Cardiac muscle cell (in vitro differentiated cells and primary cell): ENCODE data around the gene BET1L. TPM values are rescaled to one million over a fixed set of nuclear protein-coding genes. Genes with fewer than 3 reads are reported as not detected.
"Not testable (repeated sequence)": the region's sequence is repeated elsewhere in the genome, so short reads cannot be mapped to it uniquely, and the experiment has no call there.

ENCODE experiments used
- DNase-seq, 2 donors: peaks; one replicate each; pipeline versions ENCODE4 v3.0.0 to v3.0.0-alpha.2; 2010 to 2017; ENCODE audit warnings: low read depth in 1 of 2, low spot score in 1 of 2
- H3K27ac ChIP-seq: fragments of 200-600 bp; sonication (generic); 2 replicates; pipeline ENCODE4 v1.5.1; 2016
- H3K27me3 ChIP-seq: fragments of 200-600 bp; sonication (generic); 2 replicates; pipeline ENCODE4 v1.6.0; 2016; ENCODE audit warnings: control low read depth
- H3K36me3 ChIP-seq: fragments of 200-600 bp; sonication (generic); 2 replicates; pipeline ENCODE4 v1.5.1; 2016; ENCODE audit warnings: control low read depth
- H3K4me1 ChIP-seq: fragments of 200-600 bp; sonication (generic); 2 replicates; pipeline ENCODE4 v1.8.1; 2017; ENCODE audit warnings: low read depth, mild to moderate bottlenecking, mixed run types
- H3K4me3 ChIP-seq: fragments of 200-600 bp; sonication (generic); 2 replicates; pipeline ENCODE4 v1.5.1; 2016; ENCODE audit warnings: mild to moderate bottlenecking
- H3K9me3 ChIP-seq: fragments of 200-600 bp; sonication (generic); 2 replicates; pipeline ENCODE4 v1.5.1; 2017; ENCODE audit warnings: low read depth, mild to moderate bottlenecking, control low read depth
- CTCF ChIP-seq: IDR thresholded peaks from 2 replicates; pipeline ENCODE4 v1.5.1; 2012; ENCODE audit warnings: low read depth, mild to moderate bottlenecking, low read length
- polyA plus RNA-seq: library from polyadenylated mRNA; unstranded; fragments of >200 nt; fragmentation: Nextera tagmentation; extraction: Ambion mirVana; gene quantifications from 2 replicates; pipeline ENCODE4 v1.2.1, GENCODE V29; 2016
- total RNA-seq: library from RNA; depleted of rRNA; stranded (reverse); fragments of >200 nt; gene quantifications from 2 replicates; pipeline ENCODE4 v1.2.3, GENCODE V29; 2016

Gene BET1L
- total and polyA plus RNA-seq, 2 experiments from 2014 or later, result 30.6 to 62.0 TPM

DNA sequence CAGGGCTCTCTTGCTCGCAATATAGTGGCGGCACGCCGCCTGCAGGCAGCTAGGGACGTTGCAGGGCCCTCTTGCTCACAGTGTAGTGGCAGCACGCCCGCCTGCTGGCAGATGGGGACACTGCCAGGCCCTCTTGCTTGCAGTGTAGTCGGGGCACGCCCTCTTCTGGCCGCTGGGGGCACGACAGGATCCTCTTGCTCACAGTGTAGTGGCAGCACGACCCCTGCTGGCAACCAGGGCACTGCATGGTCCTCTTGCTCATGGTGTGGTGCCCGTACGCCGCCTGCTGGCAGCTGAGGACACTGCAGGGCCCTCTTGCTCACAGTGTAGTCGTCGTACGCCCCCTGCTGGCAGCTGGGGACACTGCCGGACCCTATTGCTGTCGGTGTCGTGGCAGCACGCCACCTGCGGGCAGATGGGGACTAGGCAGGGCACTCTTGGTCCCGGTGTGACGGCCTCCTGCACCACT lies 17.3 kb downstream of the BET1L start:
- not testable (repeated sequence) for DNase-seq
- peak; percentile 25 for TF ChIP-seq CTCF

GRCh38 chr11:189200-189783 lies 17.9 kb downstream of the BET1L start:
- not testable (repeated sequence) for H3K27me3 ChIP-seq, H3K36me3 ChIP-seq, H3K4me3 ChIP-seq, H3K27ac ChIP-seq, H3K9me3 ChIP-seq, DNase-seq, H3K4me1 ChIP-seq

More for the DNA sequence above, 17.3 kb downstream of the BET1L start:
- H3K4me1 ChIP-seq, H3K27ac ChIP-seq, H3K4me3 ChIP-seq, H3K36me3 ChIP-seq, H3K27me3 ChIP-seq, H3K9me3 ChIP-seq: not testable (repeated sequence)

DNA sequence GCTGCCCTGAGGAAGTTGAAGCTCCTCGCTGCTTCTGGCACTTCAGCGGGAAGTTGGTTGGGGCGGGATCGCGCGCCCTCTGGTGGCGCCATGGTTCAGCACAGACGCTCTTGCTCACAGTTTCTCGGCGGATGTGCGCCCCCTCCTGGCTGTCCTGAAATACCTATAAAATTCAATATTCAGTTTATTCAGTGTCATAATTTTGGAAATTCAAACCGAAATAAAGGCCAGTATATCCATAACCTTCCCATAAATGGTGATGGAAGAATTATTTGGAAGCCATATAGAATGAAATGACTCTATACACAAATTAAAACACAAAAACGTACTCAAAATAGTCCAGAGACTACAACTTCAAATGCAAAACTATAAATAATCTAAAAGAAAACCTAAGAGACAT lies 27.0 kb downstream of the BET1L start:
- not testable (repeated sequence) for H3K27me3 ChIP-seq, H3K36me3 ChIP-seq, H3K9me3 ChIP-seq, H3K4me3 ChIP-seq, H3K4me1 ChIP-seq, DNase-seq, H3K27ac ChIP-seq

Other genes with a start within 250 kb of the BET1L start
- not detected in 2 replicates for gene SCGB1C1, start 14.3 kb downstream of the BET1L start, total RNA-seq
- not detected in 2 replicates for gene SCGB1C1, start 14.3 kb downstream of the BET1L start, polyA plus RNA-seq
- gene RIC8A, start 309 bp upstream of the BET1L start, total RNA-seq, result 84.3 and 102 TPM in 2 replicates
- 75.6 and 81.5 TPM in 2 replicates for gene RIC8A, start 309 bp upstream of the BET1L start, polyA plus RNA-seq
- 44.9 and 53.6 TPM in 2 replicates for gene SIRT3, start 28.9 kb upstream of the BET1L start, total RNA-seq
- 46.1 and 47.7 TPM in 2 replicates for gene SIRT3, start 28.9 kb upstream of the BET1L start, polyA plus RNA-seq
- 96.3 and 98.4 TPM in 2 replicates for gene PSMD13, start 29.6 kb upstream of the BET1L start, total RNA-seq
- 167 and 175 TPM in 2 replicates for gene PSMD13, start 29.6 kb upstream of the BET1L start, polyA plus RNA-seq
- not detected in 2 replicates for gene NLRP6, start 71.0 kb upstream of the BET1L start, total RNA-seq
- not detected in 2 replicates for gene NLRP6, start 71.0 kb upstream of the BET1L start, polyA plus RNA-seq
- 29.9 and 88.7 TPM in 2 replicates for gene PGGHG, start 81.7 kb upstream of the BET1L start, total RNA-seq
- gene PGGHG, start 81.7 kb upstream of the BET1L start, polyA plus RNA-seq, result 33.1 and 42.4 TPM in 2 replicates
- not detected in 2 replicates for gene IFITM5, start 92.1 kb upstream of the BET1L start, total RNA-seq
- gene IFITM5, start 92.1 kb upstream of the BET1L start, polyA plus RNA-seq, result 0.41 TPM in 1 of 2 replicates, not detected in the other
- gene IFITM2, start 100.4 kb upstream of the BET1L start, total RNA-seq, result 71.6 and 84.8 TPM in 2 replicates
- gene IFITM2, start 100.4 kb upstream of the BET1L start, polyA plus RNA-seq, result 267 and 368 TPM in 2 replicates
- 47.2 and 68.9 TPM in 2 replicates for gene IFITM1, start 106.6 kb upstream of the BET1L start, total RNA-seq
- gene IFITM1, start 106.6 kb upstream of the BET1L start, polyA plus RNA-seq, result 74.3 and 154 TPM in 2 replicates
- gene IFITM3, start 113.5 kb upstream of the BET1L start, total RNA-seq, result 108 and 137 TPM in 2 replicates
- gene IFITM3, start 113.5 kb upstream of the BET1L start, polyA plus RNA-seq, result 498 and 585 TPM in 2 replicates
- 77.4 and 94.4 TPM in 2 replicates for gene B4GALNT4, start 162.1 kb upstream of the BET1L start, total RNA-seq
- 35.8 and 44.1 TPM in 2 replicates for gene B4GALNT4, start 162.1 kb upstream of the BET1L start, polyA plus RNA-seq
- 0.09 and 0.70 TPM in 2 replicates for gene PKP3, start 186.8 kb upstream of the BET1L start, total RNA-seq
- 0.57 TPM in 1 of 2 replicates, not detected in the other for gene PKP3, start 186.8 kb upstream of the BET1L start, polyA plus RNA-seq
- gene SIGIRR, start 207.6 kb upstream of the BET1L start, total RNA-seq, result 45.6 and 69.5 TPM in 2 replicates
- gene SIGIRR, start 207.6 kb upstream of the BET1L start, polyA plus RNA-seq, result 35.7 and 46.8 TPM in 2 replicates
- 0.51 TPM in 1 of 2 replicates, not detected in the other for gene ANO9, start 234.6 kb upstream of the BET1L start, total RNA-seq
- 0.23 and 1.2 TPM in 2 replicates for gene ANO9, start 234.6 kb upstream of the BET1L start, polyA plus RNA-seq
- gene PTDSS2, start 242.9 kb upstream of the BET1L start, total RNA-seq, result 178 and 202 TPM in 2 replicates
- 69.6 and 83.1 TPM in 2 replicates for gene PTDSS2, start 242.9 kb upstream of the BET1L start, polyA plus RNA-seq